Ishikawa (cell line): ENCODE data around the gene CELA2B.

Experiments used
- CREB1 ChIP-seq: IDR thresholded peaks from 2 replicates; pipeline ENCODE4 v1.6.1; 2012; ENCODE audit warnings: low read depth
- EGR1 ChIP-seq: IDR thresholded peaks from 2 replicates; pipeline ENCODE4 v1.6.1; 2012
- EP300 ChIP-seq: IDR thresholded peaks from 2 replicates; pipeline ENCODE4 v1.6.1; 2012; ENCODE audit warnings: borderline replicate concordance
- NFIC ChIP-seq: IDR thresholded peaks from 2 replicates; pipeline ENCODE4 v1.6.1; 2012
- RAD21 ChIP-seq: IDR thresholded peaks from 2 replicates; pipeline ENCODE4 v1.6.1; 2012; ENCODE audit warnings: low read depth
- TAF1 ChIP-seq: IDR thresholded peaks from 2 replicates; pipeline ENCODE4 v1.6.1; 2012; ENCODE audit warnings: low read depth, mild to moderate bottlenecking
- TCF12 ChIP-seq: IDR thresholded peaks from 2 replicates; pipeline ENCODE4 v1.6.1; 2012; ENCODE audit warnings: low read depth
- TEAD4 ChIP-seq: IDR thresholded peaks from 2 replicates; pipeline ENCODE4 v1.6.1; 2012
- YY1 ChIP-seq: IDR thresholded peaks from 2 replicates; pipeline ENCODE4 v1.6.1; 2012; ENCODE audit warnings: low read depth
- ZBTB7A ChIP-seq: IDR thresholded peaks from 2 replicates; pipeline ENCODE4 v1.6.1; 2012; ENCODE audit warnings: low read depth
- TF ChIP-seq, protein P1 (sequence below): IDR thresholded peaks from 2 replicates; pipeline ENCODE4 v1.6.1; 2012
- TF ChIP-seq, protein P2 (sequence below): IDR thresholded peaks from 2 replicates; pipeline ENCODE4 v1.6.1; 2012; ENCODE audit warnings: low read depth, mild to moderate bottlenecking

DNA sequence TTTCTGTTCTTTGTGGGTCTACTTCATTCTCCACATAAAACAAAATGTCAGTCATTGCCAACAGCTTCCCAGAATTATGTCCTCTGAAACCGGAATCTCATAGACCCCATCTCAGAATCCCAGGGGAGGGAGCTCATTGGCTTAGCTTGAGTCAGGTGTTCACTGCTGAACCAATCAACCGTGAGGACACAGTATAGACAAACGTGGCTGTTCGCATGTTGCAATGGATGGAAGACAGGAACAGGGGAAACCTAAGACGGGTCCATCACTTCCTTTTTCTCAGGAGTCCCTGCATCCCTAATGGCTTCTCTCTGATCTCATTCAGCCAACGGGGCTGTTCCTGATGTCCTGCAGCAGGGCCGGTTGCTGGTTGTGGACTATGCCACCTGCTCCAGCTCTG lies 10.2 kb upstream of the CELA2B start:
- no peak for TF ChIP-seq TAF1
- no peak for TF ChIP-seq RAD21
- no peak for TF ChIP-seq EP300
- TF ChIP-seq, protein P1, sequence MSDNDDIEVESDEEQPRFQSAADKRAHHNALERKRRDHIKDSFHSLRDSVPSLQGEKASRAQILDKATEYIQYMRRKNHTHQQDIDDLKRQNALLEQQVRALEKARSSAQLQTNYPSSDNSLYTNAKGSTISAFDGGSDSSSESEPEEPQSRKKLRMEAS: no peak
- TF ChIP-seq EGR1: no peak
- no peak for TF ChIP-seq TEAD4
- TF ChIP-seq YY1: no peak
- TF ChIP-seq, protein P2, sequence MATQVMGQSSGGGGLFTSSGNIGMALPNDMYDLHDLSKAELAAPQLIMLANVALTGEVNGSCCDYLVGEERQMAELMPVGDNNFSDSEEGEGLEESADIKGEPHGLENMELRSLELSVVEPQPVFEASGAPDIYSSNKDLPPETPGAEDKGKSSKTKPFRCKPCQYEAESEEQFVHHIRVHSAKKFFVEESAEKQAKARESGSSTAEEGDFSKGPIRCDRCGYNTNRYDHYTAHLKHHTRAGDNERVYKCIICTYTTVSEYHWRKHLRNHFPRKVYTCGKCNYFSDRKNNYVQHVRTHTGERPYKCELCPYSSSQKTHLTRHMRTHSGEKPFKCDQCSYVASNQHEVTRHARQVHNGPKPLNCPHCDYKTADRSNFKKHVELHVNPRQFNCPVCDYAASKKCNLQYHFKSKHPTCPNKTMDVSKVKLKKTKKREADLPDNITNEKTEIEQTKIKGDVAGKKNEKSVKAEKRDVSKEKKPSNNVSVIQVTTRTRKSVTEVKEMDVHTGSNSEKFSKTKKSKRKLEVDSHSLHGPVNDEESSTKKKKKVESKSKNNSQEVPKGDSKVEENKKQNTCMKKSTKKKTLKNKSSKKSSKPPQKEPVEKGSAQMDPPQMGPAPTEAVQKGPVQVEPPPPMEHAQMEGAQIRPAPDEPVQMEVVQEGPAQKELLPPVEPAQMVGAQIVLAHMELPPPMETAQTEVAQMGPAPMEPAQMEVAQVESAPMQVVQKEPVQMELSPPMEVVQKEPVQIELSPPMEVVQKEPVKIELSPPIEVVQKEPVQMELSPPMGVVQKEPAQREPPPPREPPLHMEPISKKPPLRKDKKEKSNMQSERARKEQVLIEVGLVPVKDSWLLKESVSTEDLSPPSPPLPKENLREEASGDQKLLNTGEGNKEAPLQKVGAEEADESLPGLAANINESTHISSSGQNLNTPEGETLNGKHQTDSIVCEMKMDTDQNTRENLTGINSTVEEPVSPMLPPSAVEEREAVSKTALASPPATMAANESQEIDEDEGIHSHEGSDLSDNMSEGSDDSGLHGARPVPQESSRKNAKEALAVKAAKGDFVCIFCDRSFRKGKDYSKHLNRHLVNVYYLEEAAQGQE: no peak
- no peak for TF ChIP-seq ZBTB7A
- no peak for TF ChIP-seq NFIC
- TF ChIP-seq CREB1: no peak
- no peak for TF ChIP-seq TCF12
